Pancreas (tissue), 10 donors: Measurements from ENCODE around the gene CAT. TPM values are rescaled to one million over a fixed set of nuclear protein-coding genes. Genes with fewer than 3 reads are reported as not detected.

Source experiments
- ATAC-seq, 4 donors: fragments of 200-7000 bp; cut with Tn5 transposase; one replicate each; pipeline versions ENCODE4 v1.8.0 to v1.9.1; 2020; ENCODE audit warnings: mild to moderate bottlenecking in 4 of 4, moderate library complexity in 4 of 4
- DNase-seq, 6 donors: peaks; one replicate each; pipeline ENCODE4 v3.0.0-alpha.2; 2020
- FAIRE-seq: peaks from 2 replicates; lab custom pipeline; 2012; peaks lifted over from hg19 to GRCh38; lab: Jason Lieb, UNC
- H3K27ac ChIP-seq, 4 donors: fragments of 200-600 bp; sonication (generic); 1 replicate in 3 of 4; 2 replicates in 1 of 4; pipeline versions ENCODE4 v1.5.0 to v1.8.0; 2020
- H3K27me3 ChIP-seq, 4 donors: fragments of 200-600 bp; one replicate each; pipeline ENCODE4 v1.8.0; 2021
- H3K36me3 ChIP-seq, 3 donors: fragments of 200-600 bp; sonication (generic) in 1 of 3; one replicate each; pipeline versions ENCODE4 v1.5.0 to v1.8.0; 2020 to 2021
- H3K4me1 ChIP-seq, 3 donors: fragments of 200-600 bp; one replicate each; pipeline ENCODE4 v1.8.0; 2021
- H3K4me3 ChIP-seq, 4 donors: fragments of 200-600 bp; sonication (generic) in 2 of 4; one replicate each; pipeline versions ENCODE4 v1.5.0 to v1.8.0; 2020 to 2021
- H3K9me3 ChIP-seq, 4 donors: fragments of 200-600 bp; one replicate each; pipeline ENCODE4 v1.8.0; 2021
- WGBS, 2 donors: extraction: QIAGEN DNeasy Blood & Tissue Kit; methylation state at CpG; one replicate each; pipeline ENCODE4 v1.1.7; 2013; 5-methylcytosine and 5-hydroxymethylcytosine counted together
- intact Hi-C, 3 donors: fragments of 100-400 bp; cut with DNase I; formaldehyde crosslinking; loops; one replicate each; pipeline versions ENCODE4 v1.11.1 to v1.14.2; 2022
- polyA plus RNA-seq, 2 donors: library from polyadenylated mRNA; stranded (reverse); fragments of 200-250 nt; gene quantifications; one replicate each; pipeline ENCODE4 v1.2.3, GENCODE V29; 2013
- total RNA-seq, 6 donors: library from RNA; stranded (reverse); fragmentation: NEBNext Ultra II Directional in 4 of 6; extraction: Animal tissue kit (Norgen Biotek cat#: 25700) in 4 of 6; gene quantifications; one replicate each; pipeline versions ENCODE4 v1.2.1 to v1.2.4, GENCODE V29; 2021 to 2023
- TF ChIP-seq, protein P1 (sequence below), 4 donors: fragments of 200-600 bp; sonication (generic) in 3 of 4; IDR thresholded peaks; one replicate each; pipeline versions ENCODE4 v1.5.0 to v1.8.0; 2021; ENCODE audit warnings: antibody characterized with exemption in 4 of 4
- donor health status: healthy with polysubstance abuse.
- donor health status: DM: no; HTN: no; CAD: no; lungs with moderate emphysema.
- donor health status: DM: no; HTN: no; CAD: no.
- donor health status: control.
- donor health status: control.
- donor health status: Bipolar disorder and iron deficiency.
- donor health status: DM: yes; HTN: yes; CAD: no.
- donor health status: DM: no; HTN: no; CAD: no.
- donor health status: DM: no; HTN: no; CAD: no.
- donor health status: DM: yes; HTN: yes; CAD: no.

The CAT gene
- total and polyA plus RNA-seq, 8 donors, result 26.6 to 53.5 (median 46.2) TPM

- intact Hi-C loops, result no loop called here
- Histone ChIP-seq H3K27me3 (no peaks in the 10 kb centered on the region), H3K9me3 (no peaks in the 10 kb centered on the region), H3K4me1 (peaks cover 6 to 18% (median 12%) of the 10 kb centered on the region in 3 donors), H3K36me3 (no peaks in the 10 kb centered on the region), H3K27ac (no peak overlapping the region), H3K4me3 (no peak overlapping the region)
- 70 to 74% methylated on average over 4 of the region's 4 CpGs for WGBS, 2 donors
- TF ChIP-seq, protein P1, sequence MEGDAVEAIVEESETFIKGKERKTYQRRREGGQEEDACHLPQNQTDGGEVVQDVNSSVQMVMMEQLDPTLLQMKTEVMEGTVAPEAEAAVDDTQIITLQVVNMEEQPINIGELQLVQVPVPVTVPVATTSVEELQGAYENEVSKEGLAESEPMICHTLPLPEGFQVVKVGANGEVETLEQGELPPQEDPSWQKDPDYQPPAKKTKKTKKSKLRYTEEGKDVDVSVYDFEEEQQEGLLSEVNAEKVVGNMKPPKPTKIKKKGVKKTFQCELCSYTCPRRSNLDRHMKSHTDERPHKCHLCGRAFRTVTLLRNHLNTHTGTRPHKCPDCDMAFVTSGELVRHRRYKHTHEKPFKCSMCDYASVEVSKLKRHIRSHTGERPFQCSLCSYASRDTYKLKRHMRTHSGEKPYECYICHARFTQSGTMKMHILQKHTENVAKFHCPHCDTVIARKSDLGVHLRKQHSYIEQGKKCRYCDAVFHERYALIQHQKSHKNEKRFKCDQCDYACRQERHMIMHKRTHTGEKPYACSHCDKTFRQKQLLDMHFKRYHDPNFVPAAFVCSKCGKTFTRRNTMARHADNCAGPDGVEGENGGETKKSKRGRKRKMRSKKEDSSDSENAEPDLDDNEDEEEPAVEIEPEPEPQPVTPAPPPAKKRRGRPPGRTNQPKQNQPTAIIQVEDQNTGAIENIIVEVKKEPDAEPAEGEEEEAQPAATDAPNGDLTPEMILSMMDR (IDR thresholded peaks at IDR 0.05), result no peak
- no peak for FAIRE-seq
- DNase-seq, result no peak
- no peak for ATAC-seq
These were observed 5.7 kb downstream of the CAT start for GRCh38 chr11:34444428-34444827.

- Histone ChIP-seq H3K9me3 (no peaks in the 10 kb centered on the region), H3K27ac (no peak overlapping the region), H3K36me3 (peaks cover 0 to 13% (median 3%) of the 10 kb centered on the region in 3 donors), H3K27me3 (no peaks in the 10 kb centered on the region), H3K4me1 (peaks cover 0 to 13% (median 0%) of the 10 kb centered on the region in 3 donors), H3K4me3 (no peak overlapping the region)
- DNase-seq (no peak), ATAC-seq (no peak), FAIRE-seq (no peak)
- intact Hi-C loops, result no loop called here
- WGBS, 2 donors, result 69 to 81% methylated on average over 4 of the region's 4 CpGs
- TF ChIP-seq, protein P1 (IDR thresholded peaks at IDR 0.05), result no peak
These were observed 7.2 kb downstream of the CAT start for GRCh38 chr11:34445956-34446355.

- FAIRE-seq (no peak), DNase-seq (no peak), ATAC-seq (no peak)
- no peak overlapping the region for H3K4me3 ChIP-seq
- H3K36me3 ChIP-seq, result peaks cover 0 to 17% (median 6%) of the 10 kb centered on the region in 3 donors
- intact Hi-C loops, result no loop called here
- H3K9me3 ChIP-seq, result no peaks in the 10 kb centered on the region
- TF ChIP-seq, protein P1 (IDR thresholded peaks at IDR 0.05), result no peak
- 74 to 78% methylated on average over 5 of the region's 5 CpGs for WGBS, 2 donors
- H3K4me1 ChIP-seq, result peaks cover 0 to 9% (median 0%) of the 10 kb centered on the region in 3 donors
- no peaks in the 10 kb centered on the region for H3K27me3 ChIP-seq
- no peak overlapping the region for H3K27ac ChIP-seq
These were observed 7.7 kb downstream of the CAT start for GRCh38 chr11:34446386-34446785.

- TF ChIP-seq, protein P1 (IDR thresholded peaks at IDR 0.05), result no peak
- ATAC-seq (no peak), FAIRE-seq (no peak), DNase-seq (no peak)
- no peaks in the 10 kb centered on the region for H3K27me3 ChIP-seq
- no peak overlapping the region for H3K27ac ChIP-seq
- H3K4me3 ChIP-seq, result no peak overlapping the region
- no peaks in the 10 kb centered on the region for H3K9me3 ChIP-seq
- peaks cover 0 to 24% (median 6%) of the 10 kb centered on the region in 3 donors for H3K36me3 ChIP-seq
- intact Hi-C loops, result no loop called here
- peaks cover 0 to 9% (median 0%) of the 10 kb centered on the region in 3 donors for H3K4me1 ChIP-seq
These were observed 8.3 kb downstream of the CAT start for GRCh38 chr11:34447044-34447443.

DNA sequence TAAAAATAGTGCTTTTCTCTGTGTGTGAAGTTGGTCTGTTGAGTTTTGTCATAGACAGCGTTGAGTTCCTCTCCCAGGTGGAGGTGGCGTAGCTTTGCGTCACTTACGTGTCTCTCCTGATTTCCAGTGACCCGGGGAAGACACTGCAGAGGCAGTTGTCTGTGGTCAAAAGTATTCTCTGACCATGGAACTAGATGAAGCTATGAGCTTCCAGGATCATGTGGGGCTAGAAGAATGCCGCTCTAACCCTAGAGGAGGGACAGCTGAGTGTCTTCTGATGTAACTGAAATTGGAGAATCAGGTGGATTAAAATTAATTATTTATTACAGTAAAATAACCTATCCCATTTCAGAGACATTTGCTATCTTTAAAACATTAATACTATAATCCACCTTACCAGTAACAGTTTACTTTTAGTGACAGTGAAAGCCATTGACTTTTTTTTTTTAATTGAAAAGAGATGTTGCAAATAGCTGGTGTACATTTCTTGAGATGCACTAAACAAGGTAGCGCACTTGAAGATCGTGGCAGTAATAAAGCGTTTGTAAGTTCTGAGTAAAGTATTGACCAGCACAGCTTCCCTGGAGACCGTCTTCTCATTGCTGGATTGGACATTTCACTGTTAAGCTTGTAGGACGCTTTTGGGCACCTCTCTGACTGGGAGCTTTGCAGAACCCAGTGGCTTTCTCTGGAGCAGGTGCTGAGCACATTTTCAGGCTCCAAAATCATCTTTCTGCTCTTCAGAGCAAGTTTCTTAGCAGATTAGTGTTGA lies 9.7 kb downstream of the CAT start:
- Histone ChIP-seq H3K4me1 (peaks cover 0 to 9% (median 0%) of the 10 kb centered on the region in 3 donors), H3K4me3 (no peak overlapping the region), H3K9me3 (no peaks in the 10 kb centered on the region), H3K27ac (no peak overlapping the region), H3K36me3 (peaks cover 0 to 37% (median 18%) of the 10 kb centered on the region in 3 donors), H3K27me3 (no peaks in the 10 kb centered on the region)
- FAIRE-seq (no peak), ATAC-seq (no peak), DNase-seq (no peak)
- WGBS, 2 donors, result 87 to 90% methylated on average over 11 of the region's 11 CpGs
- intact Hi-C loops, result no loop called here
- TF ChIP-seq, protein P1 (IDR thresholded peaks at IDR 0.05), result no peak
